H1 (cell line): ENCODE measurements around the gene CIC. TPM values are rescaled to one million over a fixed set of nuclear protein-coding genes. Genes with fewer than 3 reads are reported as not detected.

Experiments used
- SP2 ChIP-seq: IDR thresholded peaks from 2 replicates; pipeline ENCODE4 v1.6.1; 2012; ENCODE audit warnings: mild to moderate bottlenecking, low read length, inconsistent platforms
- polyA plus RNA-seq, 7 experiments: library from polyadenylated mRNA; depleted of rRNA in 3 of 7; stranded (reverse) in 5 of 7; unstranded in 2 of 7; fragments of >200 nt in 5 of 7; fragments of 200-250 nt in 2 of 7; gene quantifications; 1 replicate in 5 of 7; 2 replicates in 1 of 7; 4 replicates in 1 of 7; pipeline versions ENCODE4 v1.2.1 to v1.2.3, GENCODE V29; 2011 to 2013; ENCODE audit warnings: missing spikeins in 2 of 7, mixed read lengths in 2 of 7
- total RNA-seq: library from RNA; stranded (reverse); fragmentation: NEBNext Ultra II Directional; extraction: Animal tissue kit (Norgen Biotek cat#: 25700); gene quantifications from 2 replicates; pipeline ENCODE4 v1.2.1, GENCODE V29; 2021
- TF ChIP-seq, protein P1 (sequence below): fragments of 300-600 bp; sonication (generic); IDR thresholded peaks from 2 replicates; pipeline ENCODE4 v1.7.1; 2012; ENCODE audit warnings: low read length, moderate library complexity, mild to moderate bottlenecking, inconsistent platforms; ENCODE audit not compliant: insufficient replicate concordance

CIC gene
- total and polyA plus RNA-seq, 2 of the 8 experiments (the other 6 are each of a cell fraction or from before 2014, with no cell fraction given), result 13.2 to 43.6 TPM

DNA sequence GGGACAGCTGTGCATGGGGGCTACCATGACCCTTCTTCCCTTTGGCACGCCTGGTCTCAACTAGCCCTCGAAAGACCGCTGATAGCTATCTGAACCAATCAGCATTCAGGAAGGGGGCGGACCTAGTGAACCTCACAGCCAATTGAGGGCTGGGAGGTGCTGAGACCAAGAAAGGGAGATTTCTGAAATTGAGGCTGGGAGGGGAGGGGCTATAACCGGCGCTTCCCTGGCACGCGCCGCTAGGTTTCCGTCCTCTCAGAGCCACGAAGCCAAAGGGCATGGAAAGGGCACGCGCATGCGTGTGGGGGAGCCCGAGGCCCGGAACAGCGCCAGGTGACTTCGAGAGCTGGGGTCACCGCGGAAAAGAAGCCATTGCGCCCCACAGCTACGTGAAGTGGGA, 37.6 kb downstream of the CIC start (continued):
- TF ChIP-seq, protein P1, sequence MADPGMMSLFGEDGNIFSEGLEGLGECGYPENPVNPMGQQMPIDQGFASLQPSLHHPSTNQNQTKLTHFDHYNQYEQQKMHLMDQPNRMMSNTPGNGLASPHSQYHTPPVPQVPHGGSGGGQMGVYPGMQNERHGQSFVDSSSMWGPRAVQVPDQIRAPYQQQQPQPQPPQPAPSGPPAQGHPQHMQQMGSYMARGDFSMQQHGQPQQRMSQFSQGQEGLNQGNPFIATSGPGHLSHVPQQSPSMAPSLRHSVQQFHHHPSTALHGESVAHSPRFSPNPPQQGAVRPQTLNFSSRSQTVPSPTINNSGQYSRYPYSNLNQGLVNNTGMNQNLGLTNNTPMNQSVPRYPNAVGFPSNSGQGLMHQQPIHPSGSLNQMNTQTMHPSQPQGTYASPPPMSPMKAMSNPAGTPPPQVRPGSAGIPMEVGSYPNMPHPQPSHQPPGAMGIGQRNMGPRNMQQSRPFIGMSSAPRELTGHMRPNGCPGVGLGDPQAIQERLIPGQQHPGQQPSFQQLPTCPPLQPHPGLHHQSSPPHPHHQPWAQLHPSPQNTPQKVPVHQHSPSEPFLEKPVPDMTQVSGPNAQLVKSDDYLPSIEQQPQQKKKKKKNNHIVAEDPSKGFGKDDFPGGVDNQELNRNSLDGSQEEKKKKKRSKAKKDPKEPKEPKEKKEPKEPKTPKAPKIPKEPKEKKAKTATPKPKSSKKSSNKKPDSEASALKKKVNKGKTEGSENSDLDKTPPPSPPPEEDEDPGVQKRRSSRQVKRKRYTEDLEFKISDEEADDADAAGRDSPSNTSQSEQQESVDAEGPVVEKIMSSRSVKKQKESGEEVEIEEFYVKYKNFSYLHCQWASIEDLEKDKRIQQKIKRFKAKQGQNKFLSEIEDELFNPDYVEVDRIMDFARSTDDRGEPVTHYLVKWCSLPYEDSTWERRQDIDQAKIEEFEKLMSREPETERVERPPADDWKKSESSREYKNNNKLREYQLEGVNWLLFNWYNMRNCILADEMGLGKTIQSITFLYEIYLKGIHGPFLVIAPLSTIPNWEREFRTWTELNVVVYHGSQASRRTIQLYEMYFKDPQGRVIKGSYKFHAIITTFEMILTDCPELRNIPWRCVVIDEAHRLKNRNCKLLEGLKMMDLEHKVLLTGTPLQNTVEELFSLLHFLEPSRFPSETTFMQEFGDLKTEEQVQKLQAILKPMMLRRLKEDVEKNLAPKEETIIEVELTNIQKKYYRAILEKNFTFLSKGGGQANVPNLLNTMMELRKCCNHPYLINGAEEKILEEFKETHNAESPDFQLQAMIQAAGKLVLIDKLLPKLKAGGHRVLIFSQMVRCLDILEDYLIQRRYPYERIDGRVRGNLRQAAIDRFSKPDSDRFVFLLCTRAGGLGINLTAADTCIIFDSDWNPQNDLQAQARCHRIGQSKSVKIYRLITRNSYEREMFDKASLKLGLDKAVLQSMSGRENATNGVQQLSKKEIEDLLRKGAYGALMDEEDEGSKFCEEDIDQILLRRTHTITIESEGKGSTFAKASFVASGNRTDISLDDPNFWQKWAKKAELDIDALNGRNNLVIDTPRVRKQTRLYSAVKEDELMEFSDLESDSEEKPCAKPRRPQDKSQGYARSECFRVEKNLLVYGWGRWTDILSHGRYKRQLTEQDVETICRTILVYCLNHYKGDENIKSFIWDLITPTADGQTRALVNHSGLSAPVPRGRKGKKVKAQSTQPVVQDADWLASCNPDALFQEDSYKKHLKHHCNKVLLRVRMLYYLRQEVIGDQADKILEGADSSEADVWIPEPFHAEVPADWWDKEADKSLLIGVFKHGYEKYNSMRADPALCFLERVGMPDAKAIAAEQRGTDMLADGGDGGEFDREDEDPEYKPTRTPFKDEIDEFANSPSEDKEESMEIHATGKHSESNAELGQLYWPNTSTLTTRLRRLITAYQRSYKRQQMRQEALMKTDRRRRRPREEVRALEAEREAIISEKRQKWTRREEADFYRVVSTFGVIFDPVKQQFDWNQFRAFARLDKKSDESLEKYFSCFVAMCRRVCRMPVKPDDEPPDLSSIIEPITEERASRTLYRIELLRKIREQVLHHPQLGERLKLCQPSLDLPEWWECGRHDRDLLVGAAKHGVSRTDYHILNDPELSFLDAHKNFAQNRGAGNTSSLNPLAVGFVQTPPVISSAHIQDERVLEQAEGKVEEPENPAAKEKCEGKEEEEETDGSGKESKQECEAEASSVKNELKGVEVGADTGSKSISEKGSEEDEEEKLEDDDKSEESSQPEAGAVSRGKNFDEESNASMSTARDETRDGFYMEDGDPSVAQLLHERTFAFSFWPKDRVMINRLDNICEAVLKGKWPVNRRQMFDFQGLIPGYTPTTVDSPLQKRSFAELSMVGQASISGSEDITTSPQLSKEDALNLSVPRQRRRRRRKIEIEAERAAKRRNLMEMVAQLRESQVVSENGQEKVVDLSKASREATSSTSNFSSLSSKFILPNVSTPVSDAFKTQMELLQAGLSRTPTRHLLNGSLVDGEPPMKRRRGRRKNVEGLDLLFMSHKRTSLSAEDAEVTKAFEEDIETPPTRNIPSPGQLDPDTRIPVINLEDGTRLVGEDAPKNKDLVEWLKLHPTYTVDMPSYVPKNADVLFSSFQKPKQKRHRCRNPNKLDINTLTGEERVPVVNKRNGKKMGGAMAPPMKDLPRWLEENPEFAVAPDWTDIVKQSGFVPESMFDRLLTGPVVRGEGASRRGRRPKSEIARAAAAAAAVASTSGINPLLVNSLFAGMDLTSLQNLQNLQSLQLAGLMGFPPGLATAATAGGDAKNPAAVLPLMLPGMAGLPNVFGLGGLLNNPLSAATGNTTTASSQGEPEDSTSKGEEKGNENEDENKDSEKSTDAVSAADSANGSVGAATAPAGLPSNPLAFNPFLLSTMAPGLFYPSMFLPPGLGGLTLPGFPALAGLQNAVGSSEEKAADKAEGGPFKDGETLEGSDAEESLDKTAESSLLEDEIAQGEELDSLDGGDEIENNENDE, result no peak
- TF ChIP-seq SP2, result peak; percentile 13; the same call in 1 of the 2 replicates
